HCT116 (cell line): ENCODE results near the gene XPC.

Experiments used
- ELF1 ChIP-seq: IDR thresholded peaks from 2 replicates; pipeline ENCODE4 v1.6.1; 2012; ENCODE audit warnings: low read depth, borderline replicate concordance
- EZH2 ChIP-seq: fragments of 200-600 bp; sonication (generic); IDR thresholded peaks from 2 replicates; pipeline ENCODE4 v1.6.1; 2017; ENCODE audit warnings: antibody characterized with exemption, mixed run types
- POLR2A ChIP-seq: IDR thresholded peaks from 2 replicates; pipeline ENCODE4 v1.7.0; 2011; ENCODE audit warnings: borderline replicate concordance; ENCODE audit not compliant: insufficient read depth, insufficient read length; ENCODE audit errors: extremely low read depth
- POLR2AphosphoS5 ChIP-seq: IDR thresholded peaks from 2 replicates; pipeline ENCODE4 v1.6.1; 2011; ENCODE audit warnings: mild to moderate bottlenecking, low read depth, low read length, moderate library complexity
- TF ChIP-seq, protein P1 (sequence below): IDR thresholded peaks from 2 replicates; pipeline ENCODE4 v1.6.1; 2012
- TF ChIP-seq, protein P2 (sequence below), 3 experiments: fragments of 200-600 bp in 1 of 3; sonication (generic) in 1 of 3; IDR thresholded peaks in 2 of 3; conservative IDR thresholded peaks in 1 of 3; 2 replicates each; pipeline ENCODE4 v1.5.1; 2012 to 2017; ENCODE audit warnings: low read depth in 2 of 3, low read length in 2 of 3, antibody characterized with exemption in 1 of 3, borderline replicate concordance in 1 of 3, control low read depth in 1 of 3, mild to moderate bottlenecking in 1 of 3, mixed read lengths in 1 of 3, mixed run types in 1 of 3, moderate library complexity in 1 of 3; ENCODE audit not compliant: insufficient read depth in 1 of 3

DNA sequence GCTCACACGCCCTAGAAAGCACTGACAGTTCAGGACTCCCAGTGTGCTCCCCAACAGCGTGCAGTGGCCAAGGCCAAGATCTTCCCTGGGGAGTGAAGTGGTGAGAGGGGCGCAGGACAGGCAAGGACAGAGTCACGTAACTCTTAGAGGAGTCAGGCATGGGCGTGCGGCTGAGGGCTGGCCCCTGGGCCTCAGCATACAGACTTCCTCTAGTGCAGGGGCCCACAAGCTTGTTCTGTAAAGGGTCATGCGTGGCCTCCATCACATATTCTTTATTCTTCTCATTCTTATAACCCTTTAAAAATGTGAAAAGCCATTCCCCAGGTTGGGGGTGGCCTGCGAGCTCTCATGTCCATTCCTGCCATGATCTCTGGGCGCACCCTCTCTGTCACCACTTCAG is 28.3 kb downstream of the XPC start:
- TF ChIP-seq POLR2A = no peak
- TF ChIP-seq, protein P1, sequence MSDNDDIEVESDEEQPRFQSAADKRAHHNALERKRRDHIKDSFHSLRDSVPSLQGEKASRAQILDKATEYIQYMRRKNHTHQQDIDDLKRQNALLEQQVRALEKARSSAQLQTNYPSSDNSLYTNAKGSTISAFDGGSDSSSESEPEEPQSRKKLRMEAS = no peak
- no peak for TF ChIP-seq POLR2AphosphoS5
- TF ChIP-seq, protein P2, sequence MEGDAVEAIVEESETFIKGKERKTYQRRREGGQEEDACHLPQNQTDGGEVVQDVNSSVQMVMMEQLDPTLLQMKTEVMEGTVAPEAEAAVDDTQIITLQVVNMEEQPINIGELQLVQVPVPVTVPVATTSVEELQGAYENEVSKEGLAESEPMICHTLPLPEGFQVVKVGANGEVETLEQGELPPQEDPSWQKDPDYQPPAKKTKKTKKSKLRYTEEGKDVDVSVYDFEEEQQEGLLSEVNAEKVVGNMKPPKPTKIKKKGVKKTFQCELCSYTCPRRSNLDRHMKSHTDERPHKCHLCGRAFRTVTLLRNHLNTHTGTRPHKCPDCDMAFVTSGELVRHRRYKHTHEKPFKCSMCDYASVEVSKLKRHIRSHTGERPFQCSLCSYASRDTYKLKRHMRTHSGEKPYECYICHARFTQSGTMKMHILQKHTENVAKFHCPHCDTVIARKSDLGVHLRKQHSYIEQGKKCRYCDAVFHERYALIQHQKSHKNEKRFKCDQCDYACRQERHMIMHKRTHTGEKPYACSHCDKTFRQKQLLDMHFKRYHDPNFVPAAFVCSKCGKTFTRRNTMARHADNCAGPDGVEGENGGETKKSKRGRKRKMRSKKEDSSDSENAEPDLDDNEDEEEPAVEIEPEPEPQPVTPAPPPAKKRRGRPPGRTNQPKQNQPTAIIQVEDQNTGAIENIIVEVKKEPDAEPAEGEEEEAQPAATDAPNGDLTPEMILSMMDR (IDR thresholded peaks at IDR 0.05 in 2 of 3, conservative IDR thresholded peaks at IDR 0.05 in 1 of 3; ENCODE audit: borderline replicate concordance in 1 of 3, insufficient read depth in 1 of 3, low read depth in 2 of 3, low read length in 2 of 3) = no peak
- TF ChIP-seq EZH2 = no peak
- no peak for TF ChIP-seq ELF1
